Activated T-helper 1 cell treated with anti-CD3 and anti-CD28 coated beads, Interleukin-12 subunit alpha, Interleukin-12 subunit beta, Interleukin-2, Interleukin-4 antibody, amounts not matched to agents 30 ng/mL and 10 ng/mL and 1 ng/mL, durations not matched to agents 14 hours and 24 hours and 36 hours (primary cell): ENCODE results near the gene EP400. TPM values are rescaled to one million over a fixed set of nuclear protein-coding genes. Genes with fewer than 3 reads are reported as not detected.

Source experiments
- DNase-seq: peaks from one replicate; pipeline ENCODE4 v3.0.0; 2021; ENCODE audit warnings: low spot score
- H3K27ac Mint-ChIP-seq: one replicate; pipeline ENCODE4 v1.8.0; 2021; ENCODE audit warnings: mild to moderate bottlenecking, mixed read lengths
- H3K27me3 Mint-ChIP-seq: one replicate; pipeline ENCODE4 v1.8.0; 2022; ENCODE audit warnings: mild to moderate bottlenecking, moderate library complexity, mixed read lengths; ENCODE audit not compliant: insufficient read depth
- H3K36me3 Mint-ChIP-seq: one replicate; pipeline ENCODE4 v1.8.0; 2021; ENCODE audit warnings: low read depth, mixed read lengths
- H3K4me1 Mint-ChIP-seq: one replicate; pipeline ENCODE4 v1.8.0; 2021; ENCODE audit warnings: low read depth, mixed read lengths
- H3K4me3 Mint-ChIP-seq: one replicate; pipeline ENCODE4 v1.8.0; 2021; ENCODE audit warnings: mild to moderate bottlenecking, moderate library complexity, mixed read lengths
- H3K9me3 Mint-ChIP-seq: one replicate; pipeline ENCODE4 v1.8.0; 2021; ENCODE audit warnings: mixed read lengths
- intact Hi-C: fragments of 100-400 bp; cut with micrococcal nuclease; formaldehyde crosslinking; loops from one replicate; pipeline ENCODE4 v1.15.1; 2024
- total RNA-seq: library from RNA; stranded (reverse); gene quantifications from 2 replicates; pipeline ENCODE4 v1.2.3, GENCODE V29; 2022

The EP400 gene
- total RNA-seq, 1 donor from 2014 or later = 66.6 TPM

DNA sequence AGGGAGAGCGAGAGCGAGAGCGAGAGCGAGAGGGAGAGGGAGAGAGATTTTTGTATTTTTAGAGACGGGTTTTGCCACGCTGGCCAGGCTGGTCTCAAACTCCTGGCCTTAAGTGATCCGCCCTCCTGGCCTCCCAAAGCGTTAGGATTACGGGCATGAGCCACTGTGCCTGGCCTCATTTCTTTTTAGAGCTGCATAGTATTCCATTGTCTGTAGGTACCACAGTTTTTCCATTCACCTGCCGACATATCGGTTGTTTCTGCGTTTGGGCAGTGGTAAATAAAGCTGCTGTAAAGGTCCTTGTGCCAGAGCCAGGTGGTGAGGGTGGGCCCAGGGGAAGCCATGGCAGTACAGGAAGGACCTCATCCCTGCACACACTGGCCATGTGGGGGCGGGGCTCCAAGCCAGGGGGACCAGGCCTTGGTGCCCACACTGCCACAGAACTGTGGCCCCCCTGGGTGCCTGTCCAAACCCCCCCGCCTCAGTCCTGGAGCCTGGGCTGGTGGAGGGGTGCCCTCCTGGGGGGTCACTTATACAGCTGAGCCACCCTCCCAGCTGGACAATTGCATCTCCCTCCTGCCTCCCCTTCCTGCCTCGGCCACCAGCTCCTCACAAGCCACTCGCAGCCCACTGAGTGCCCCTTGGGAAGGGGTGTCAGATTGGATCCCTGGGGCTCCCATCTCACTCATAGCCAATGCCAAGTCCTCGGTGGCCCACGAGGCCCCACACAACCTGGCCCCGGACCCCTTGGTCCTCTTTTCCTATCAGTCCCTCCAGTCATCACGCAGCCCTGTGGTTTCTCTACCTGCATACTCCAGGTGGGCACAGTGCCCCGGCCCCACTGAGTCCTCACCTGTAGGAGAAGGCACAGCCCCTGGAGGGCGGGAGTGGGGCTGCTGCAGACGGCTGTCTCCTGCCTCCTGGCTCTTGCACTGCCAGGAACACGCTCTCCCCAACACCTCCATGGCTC is 22.3 kb upstream of the EP400 start:
- Mint-ChIP-seq H3K27me3 (no peaks in the 10 kb centered on the region), H3K27ac (peak overlapping the region; percentile 43), H3K36me3 (peaks cover 11% of the 10 kb centered on the region), H3K4me3 (peak overlapping the region; percentile 98), H3K9me3 (no peaks in the 10 kb centered on the region), H3K4me1 (peaks cover 8% of the 10 kb centered on the region)
- intact Hi-C loops = loop anchor here (10.0 kb wide), 1 partner anchor 257 kb away; no protein-coding TSS in a partner anchor
- no peak for DNase-seq

DNA sequence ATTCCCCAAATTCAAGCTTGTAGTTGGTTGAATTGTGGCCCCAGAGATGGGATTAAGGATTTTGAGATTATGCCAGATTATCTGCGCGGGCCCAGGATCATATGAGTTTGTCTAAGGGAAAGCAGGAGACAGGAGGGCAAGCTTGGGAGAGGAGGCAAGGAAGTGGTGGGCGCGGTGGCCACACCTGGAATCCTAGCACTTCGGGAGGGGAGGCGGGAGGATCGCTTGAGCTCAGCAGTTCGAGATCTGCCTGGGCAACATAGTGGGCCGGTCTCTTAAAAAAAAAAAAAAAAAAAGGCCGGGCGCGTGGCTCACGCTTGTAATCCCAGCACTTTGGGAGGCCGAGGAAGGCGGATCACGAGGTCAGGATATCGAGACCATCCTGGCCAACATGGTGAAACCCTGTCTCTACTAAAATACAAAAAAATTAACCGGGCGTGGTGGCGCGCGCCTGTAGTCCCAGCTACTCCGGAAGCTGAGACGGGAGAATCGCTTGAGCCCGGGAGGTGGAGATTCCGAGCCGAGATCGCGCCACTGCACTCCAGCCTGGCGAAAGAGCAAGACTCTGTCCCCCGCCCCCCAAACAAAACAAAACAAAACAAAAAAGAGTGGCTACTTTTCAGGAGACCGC is 21.5 kb upstream of the EP400 start:
- intact Hi-C loops = loop anchor here (10.0 kb wide), 1 partner anchor 257 kb away; no protein-coding TSS in a partner anchor

GRCh38 chr12:131928711-131929580 is 20.8 kb upstream of the EP400 start, which contains the start of gene PUS1:
PUS1 (plus strand) TSS chr12:131929276; CDS start chr12:131929723, 447 bp downstream.
- H3K27me3 Mint-ChIP-seq = no peaks in the 10 kb centered on the region
- peak within 1 kb of the TSS; percentile 98 for H3K4me3 Mint-ChIP-seq
- H3K36me3 Mint-ChIP-seq = peaks cover 24% of the 10 kb centered on the region
- peaks cover 13% of the 10 kb centered on the region for H3K4me1 Mint-ChIP-seq
- intact Hi-C loops = loop anchor here (1.0 to 10.0 kb wide), 5 partner anchors 20 to 256 kb away; partner anchors contain the start of genes EP400 and SFSWAP
- peak; percentile 93 for DNase-seq
- H3K9me3 Mint-ChIP-seq = no peaks in the 10 kb centered on the region
- H3K27ac Mint-ChIP-seq = peak within 1 kb of the TSS; percentile 95

More for the DNA sequence above, 21.5 kb upstream of the EP400 start:
- no peaks in the 10 kb centered on the region for H3K27me3 Mint-ChIP-seq
- H3K27ac Mint-ChIP-seq = peak overlapping the region; percentile 90
- peaks cover 13% of the 10 kb centered on the region for H3K4me1 Mint-ChIP-seq
- no peak for DNase-seq
- peak overlapping the region; percentile 98 for H3K4me3 Mint-ChIP-seq
- H3K9me3 Mint-ChIP-seq = no peaks in the 10 kb centered on the region
- H3K36me3 Mint-ChIP-seq = peaks cover 17% of the 10 kb centered on the region

GRCh38 chr12:131929581-131930456 is 19.9 kb upstream of the EP400 start:
- peak overlapping the region; percentile 98 for H3K4me3 Mint-ChIP-seq
- DNase-seq = peak; percentile 19
- peak overlapping the region; percentile 95 for H3K27ac Mint-ChIP-seq
- peaks cover 13% of the 10 kb centered on the region for H3K4me1 Mint-ChIP-seq
- H3K36me3 Mint-ChIP-seq = peaks cover 25% of the 10 kb centered on the region
- intact Hi-C loops = loop anchor here (1.0 to 10.0 kb wide), 5 partner anchors 19 to 255 kb away; partner anchors contain the start of genes EP400 and SFSWAP
- H3K27me3 Mint-ChIP-seq = no peaks in the 10 kb centered on the region
- no peaks in the 10 kb centered on the region for H3K9me3 Mint-ChIP-seq

GRCh38 chr12:131930510-131930909 is 19.2 kb upstream of the EP400 start:
- peak overlapping the region; percentile 75 for H3K27ac Mint-ChIP-seq
- peak overlapping the region; percentile 94 for H3K4me3 Mint-ChIP-seq
- intact Hi-C loops = no loop called here
- H3K4me1 Mint-ChIP-seq = peaks cover 13% of the 10 kb centered on the region
- H3K36me3 Mint-ChIP-seq = peaks cover 25% of the 10 kb centered on the region
- no peaks in the 10 kb centered on the region for H3K27me3 Mint-ChIP-seq
- no peak for DNase-seq
- H3K9me3 Mint-ChIP-seq = no peaks in the 10 kb centered on the region

GRCh38 chr12:131933387-131933786 is 16.4 kb upstream of the EP400 start:
- Mint-ChIP-seq H3K27ac (no peak overlapping the region), H3K36me3 (peaks cover 31% of the 10 kb centered on the region), H3K4me1 (peaks cover 13% of the 10 kb centered on the region), H3K4me3 (no peak overlapping the region), H3K27me3 (no peaks in the 10 kb centered on the region), H3K9me3 (no peaks in the 10 kb centered on the region)
- intact Hi-C loops = no loop called here
- DNase-seq = no peak

- no peak for DNase-seq
- Mint-ChIP-seq H3K27ac (no peak overlapping the region), H3K4me1 (peaks cover 13% of the 10 kb centered on the region), H3K27me3 (no peaks in the 10 kb centered on the region), H3K9me3 (no peaks in the 10 kb centered on the region), H3K36me3 (peaks cover 31% of the 10 kb centered on the region), H3K4me3 (no peak overlapping the region)
- intact Hi-C loops = no loop called here
These were observed 15.2 kb upstream of the EP400 start for GRCh38 chr12:131934535-131934934.

- H3K4me1 Mint-ChIP-seq = no peaks in the 10 kb centered on the region
- H3K27ac Mint-ChIP-seq = no peak overlapping the region
- H3K27me3 Mint-ChIP-seq = no peaks in the 10 kb centered on the region
- no peaks in the 10 kb centered on the region for H3K9me3 Mint-ChIP-seq
- H3K36me3 Mint-ChIP-seq = peaks cover 28% of the 10 kb centered on the region
- no peak for DNase-seq
- intact Hi-C loops = no loop called here
- no peak overlapping the region for H3K4me3 Mint-ChIP-seq
These were observed 11.7 kb upstream of the EP400 start for GRCh38 chr12:131938082-131938481.

- intact Hi-C loops = no loop called here
- Mint-ChIP-seq H3K36me3 (peaks cover 23% of the 10 kb centered on the region), H3K27ac (no peak overlapping the region), H3K9me3 (no peaks in the 10 kb centered on the region), H3K27me3 (no peaks in the 10 kb centered on the region), H3K4me1 (no peaks in the 10 kb centered on the region), H3K4me3 (no peak overlapping the region)
- DNase-seq = no peak
These were observed 10.7 kb upstream of the EP400 start for GRCh38 chr12:131939007-131939406.

DNA sequence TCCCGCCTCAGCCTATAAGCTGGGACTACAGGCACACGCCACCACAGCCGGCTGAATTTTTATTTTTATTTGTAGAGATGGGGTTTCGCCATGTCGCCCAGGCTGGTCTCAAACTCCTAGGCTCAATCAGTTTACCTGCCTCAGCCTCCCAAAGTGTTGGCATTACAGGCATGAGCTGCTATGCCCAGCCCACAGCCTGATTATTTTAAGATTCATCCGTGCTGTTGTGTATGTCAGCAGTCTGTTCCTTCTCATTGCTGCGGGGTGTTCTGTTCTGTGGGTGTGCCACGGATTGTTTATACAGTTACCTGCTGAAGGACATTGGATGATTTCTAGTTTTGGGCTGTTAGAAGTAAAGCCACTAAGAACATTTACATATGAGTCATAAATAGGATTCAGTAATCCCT is 9.6 kb upstream of the EP400 start:
- intact Hi-C loops = no loop called here
- no peak for DNase-seq
- peaks cover 24% of the 10 kb centered on the region for H3K36me3 Mint-ChIP-seq
- H3K4me3 Mint-ChIP-seq = no peak overlapping the region
- no peak overlapping the region for H3K27ac Mint-ChIP-seq
- H3K27me3 Mint-ChIP-seq = no peaks in the 10 kb centered on the region
- no peaks in the 10 kb centered on the region for H3K4me1 Mint-ChIP-seq
- no peaks in the 10 kb centered on the region for H3K9me3 Mint-ChIP-seq

GRCh38 chr12:131941116-131941986 is 8.4 kb upstream of the EP400 start:
- DNase-seq = no peak
- no peak overlapping the region for H3K4me3 Mint-ChIP-seq
- intact Hi-C loops = no loop called here
- no peaks in the 10 kb centered on the region for H3K9me3 Mint-ChIP-seq
- no peaks in the 10 kb centered on the region for H3K4me1 Mint-ChIP-seq
- no peaks in the 10 kb centered on the region for H3K27me3 Mint-ChIP-seq
- H3K27ac Mint-ChIP-seq = no peak overlapping the region
- peaks cover 25% of the 10 kb centered on the region for H3K36me3 Mint-ChIP-seq
